ENCODE measurements around the gene CSH1.
A peak's percentile ranks its signal among the peaks of the same experiment; 100 is the strongest.
"Not testable (repeated sequence)": the region's sequence is repeated elsewhere in the genome, so short reads cannot be mapped to it uniquely, and the experiment has no call there.

GRCh38 chr17:63889026-63889848, 7.1 kb downstream of the CSH1 start:
- not testable (repeated sequence) for TF ChIP-seq POLR2A (IDR thresholded peaks at IDR 0.05)
- TF ChIP-seq, protein P1, sequence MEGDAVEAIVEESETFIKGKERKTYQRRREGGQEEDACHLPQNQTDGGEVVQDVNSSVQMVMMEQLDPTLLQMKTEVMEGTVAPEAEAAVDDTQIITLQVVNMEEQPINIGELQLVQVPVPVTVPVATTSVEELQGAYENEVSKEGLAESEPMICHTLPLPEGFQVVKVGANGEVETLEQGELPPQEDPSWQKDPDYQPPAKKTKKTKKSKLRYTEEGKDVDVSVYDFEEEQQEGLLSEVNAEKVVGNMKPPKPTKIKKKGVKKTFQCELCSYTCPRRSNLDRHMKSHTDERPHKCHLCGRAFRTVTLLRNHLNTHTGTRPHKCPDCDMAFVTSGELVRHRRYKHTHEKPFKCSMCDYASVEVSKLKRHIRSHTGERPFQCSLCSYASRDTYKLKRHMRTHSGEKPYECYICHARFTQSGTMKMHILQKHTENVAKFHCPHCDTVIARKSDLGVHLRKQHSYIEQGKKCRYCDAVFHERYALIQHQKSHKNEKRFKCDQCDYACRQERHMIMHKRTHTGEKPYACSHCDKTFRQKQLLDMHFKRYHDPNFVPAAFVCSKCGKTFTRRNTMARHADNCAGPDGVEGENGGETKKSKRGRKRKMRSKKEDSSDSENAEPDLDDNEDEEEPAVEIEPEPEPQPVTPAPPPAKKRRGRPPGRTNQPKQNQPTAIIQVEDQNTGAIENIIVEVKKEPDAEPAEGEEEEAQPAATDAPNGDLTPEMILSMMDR (IDR thresholded peaks at IDR 0.05) = peak in 1 of 3 experiments; percentile 16
